HCT116 (cell line): ENCODE data around the gene SEPTIN8. TPM values are rescaled to one million over a fixed set of nuclear protein-coding genes. Genes with fewer than 3 reads are reported as not detected.

Experiments used
- ATAC-seq: fragments of 200-7000 bp; cut with Tn5 transposase; 2 replicates; pipeline ENCODE4 v1.9.1; 2020; ENCODE audit warnings: mild to moderate bottlenecking, moderate library complexity
- BruUV-seq: library from RNA; stranded (reverse); fragments of 400-500 nt; replicated peaks from 2 replicates; lab custom pipeline; 2021; lab: Mats Ljungman, UMichigan
- CTCF ChIA-PET: fragments of 300-600 bp; sonication (Branson Sonifier 250); formaldehyde crosslinking; loops from one replicate; lab custom pipeline; 2021; ENCODE audit warnings: antibody characterized with exemption; lab: Charles Lee
- POLR2A ChIA-PET: fragments of 300-600, 350-600 bp; sonication (Branson Sonifier 250); formaldehyde crosslinking; loops from one replicate; lab custom pipeline; 2021; ENCODE audit warnings: antibody characterized with exemption; lab: Charles Lee
- RAD21 ChIA-PET, 2 experiments: fragments of 300-600 bp; sonication (Branson Sonifier 250); formaldehyde crosslinking; loops; one replicate each; lab custom pipeline; 2023; ENCODE audit warnings: low total read pairs in 2 of 2; ENCODE audit not compliant: uncharacterized antibody in 2 of 2, unreplicated experiment in 2 of 2, low non-redundant PET in 1 of 2; lab: Charles Lee
- DNase-seq: peaks from one replicate; pipeline ENCODE4 v3.0.0-alpha.2; 2010; ENCODE audit warnings: low read depth, low spot score
- H2AFZ ChIP-seq: fragments of 200-600 bp; shearing (Covaris generic), sonication (generic); 2 replicates; pipeline ENCODE4 v1.6.1; 2017; ENCODE audit warnings: low read depth, mixed run types, mixed read lengths, antibody characterized with exemption, low read length; ENCODE audit not compliant: poor library complexity, severe bottlenecking
- H3K27ac ChIP-seq: 2 replicates; pipeline ENCODE4 v1.5.1; 2012; ENCODE audit warnings: low read depth, low read length
- H3K27me3 ChIP-seq: fragments of 200-600 bp; sonication (generic); 2 replicates; pipeline ENCODE4 v1.6.1; 2016; ENCODE audit warnings: mixed run types, low read length, mixed read lengths; ENCODE audit not compliant: insufficient read depth
- H3K36me3 ChIP-seq, 2 experiments: fragments of 200-500 bp in 1 of 2; fragments of 200-600 bp in 1 of 2; sonication (Bioruptor generic) in 1 of 2; sonication (generic) in 1 of 2; 2 replicates each; pipeline versions ENCODE4 v1.5.1 to v1.6.1; 2014 to 2016; ENCODE audit warnings: low read length in 2 of 2, inconsistent platforms in 1 of 2, mixed read lengths in 1 of 2, mixed run types in 1 of 2; ENCODE audit not compliant: insufficient read depth in 2 of 2, control insufficient read depth in 1 of 2
- H3K4me1 ChIP-seq, 2 experiments: fragments of 200-600 bp in 1 of 2; sonication (generic) in 1 of 2; 2 replicates each; pipeline versions ENCODE4 v1.5.1 to v1.6.1; 2012 to 2017; ENCODE audit warnings: low read length in 2 of 2, inconsistent platforms in 1 of 2, mild to moderate bottlenecking in 1 of 2, mixed read lengths in 1 of 2, mixed run types in 1 of 2, moderate library complexity in 1 of 2; ENCODE audit not compliant: insufficient read depth in 2 of 2, control insufficient read depth in 1 of 2
- H3K4me2 ChIP-seq: fragments of 200-600 bp; sonication (generic); 2 replicates; pipeline ENCODE4 v1.6.1; 2017; ENCODE audit warnings: mixed run types, low read length, mixed read lengths
- H3K4me3 ChIP-seq, 2 experiments: fragments of 200-600 bp in 1 of 2; sonication (generic) in 1 of 2; replicated peaks in 1 of 2; 2 replicates each; pipeline ENCODE4 v1.5.1; 2011 to 2016; ENCODE audit warnings: low read length in 2 of 2, control low read depth in 1 of 2, low read depth in 1 of 2, mild to moderate bottlenecking in 1 of 2, mixed read lengths in 1 of 2, mixed run types in 1 of 2
- H3K79me2 ChIP-seq: fragments of 200-600 bp; sonication (generic); 2 replicates; pipeline ENCODE4 v1.6.1; 2017; ENCODE audit warnings: mild to moderate bottlenecking, mixed run types, low read length, moderate library complexity, mixed read lengths; ENCODE audit not compliant: insufficient read depth
- H3K9ac ChIP-seq: fragments of 200-600 bp; sonication (generic); 2 replicates; pipeline ENCODE4 v1.6.1; 2016; ENCODE audit warnings: low read length, mixed read lengths
- H3K9me2 ChIP-seq: fragments of 200-600 bp; sonication (generic), shearing (Covaris generic); 2 replicates; pipeline ENCODE4 v1.6.1; 2017; ENCODE audit warnings: mixed run types, mild to moderate bottlenecking, moderate library complexity; ENCODE audit not compliant: insufficient read depth
- H3K9me3 ChIP-seq, 2 experiments: fragments of 200-500 bp in 1 of 2; fragments of 200-600 bp in 1 of 2; sonication (Bioruptor generic) in 1 of 2; sonication (generic) in 1 of 2; 2 replicates each; pipeline ENCODE4 v1.6.1; 2014 to 2017; ENCODE audit warnings: low read length in 2 of 2, mixed read lengths in 2 of 2, inconsistent platforms in 1 of 2, low read depth in 1 of 2, mild to moderate bottlenecking in 1 of 2, mixed run types in 1 of 2, moderate library complexity in 1 of 2; ENCODE audit not compliant: control insufficient read depth in 1 of 2, insufficient read depth in 1 of 2
- H4K20me1 ChIP-seq: fragments of 200-600 bp; sonication (generic), shearing (Covaris generic); 2 replicates; pipeline ENCODE4 v1.6.1; 2017; ENCODE audit warnings: mixed run types, mild to moderate bottlenecking, moderate library complexity; ENCODE audit not compliant: insufficient read depth
- CBX3 ChIP-seq: IDR thresholded peaks from 2 replicates; pipeline ENCODE4 v1.6.1; 2012; ENCODE audit warnings: low read depth
- ELF1 ChIP-seq: IDR thresholded peaks from 2 replicates; pipeline ENCODE4 v1.6.1; 2012; ENCODE audit warnings: low read depth, borderline replicate concordance
- EZH2 ChIP-seq: fragments of 200-600 bp; sonication (generic); IDR thresholded peaks from 2 replicates; pipeline ENCODE4 v1.6.1; 2017; ENCODE audit warnings: antibody characterized with exemption, mixed run types
- FOSL1 ChIP-seq: IDR thresholded peaks from 2 replicates; pipeline ENCODE4 v1.6.1; 2012; ENCODE audit warnings: low read depth
- JUND ChIP-seq: IDR thresholded peaks from 2 replicates; pipeline ENCODE4 v1.6.1; 2012
- POLR2A ChIP-seq: IDR thresholded peaks from 2 replicates; pipeline ENCODE4 v1.7.0; 2011; ENCODE audit warnings: borderline replicate concordance; ENCODE audit not compliant: insufficient read depth, insufficient read length; ENCODE audit errors: extremely low read depth
- POLR2AphosphoS5 ChIP-seq: IDR thresholded peaks from 2 replicates; pipeline ENCODE4 v1.6.1; 2011; ENCODE audit warnings: mild to moderate bottlenecking, low read depth, low read length, moderate library complexity
- RAD21 ChIP-seq: IDR thresholded peaks from 2 replicates; pipeline ENCODE4 v1.6.1; 2012; ENCODE audit warnings: low read depth, mild to moderate bottlenecking
- SIN3A ChIP-seq: IDR thresholded peaks from 2 replicates; pipeline ENCODE4 v1.6.1; 2012; ENCODE audit warnings: low read depth
- SRF ChIP-seq: IDR thresholded peaks from 2 replicates; pipeline ENCODE4 v1.6.1; 2012; ENCODE audit warnings: low read depth
- TCF7L2 ChIP-seq: IDR thresholded peaks from 2 replicates; pipeline ENCODE4 v1.7.0; 2011; ENCODE audit warnings: borderline replicate concordance, inconsistent platforms; ENCODE audit not compliant: insufficient read depth, insufficient read length; ENCODE audit errors: extremely low read depth
- YY1 ChIP-seq: IDR thresholded peaks from 2 replicates; pipeline ENCODE4 v1.6.1; 2011; ENCODE audit warnings: low read length, low read depth, moderate library complexity, mild to moderate bottlenecking; ENCODE audit not compliant: insufficient replicate concordance; ENCODE audit errors: extremely low read depth
- ZFX ChIP-seq: fragments of 450-650 bp; IDR thresholded peaks from 2 replicates; pipeline ENCODE4 v1.6.1; 2017
- intact Hi-C: fragments of 100-400 bp; cut with micrococcal nuclease; formaldehyde crosslinking; loops from 2 replicates; pipeline ENCODE4 v1.10.0; 2022
- total RNA-seq: library from RNA; stranded (reverse); gene quantifications from one replicate; pipeline ENCODE4 v1.2.1, GENCODE V29; 2021; ENCODE audit not compliant: unreplicated experiment
- TF ChIP-seq, protein P1 (sequence below): IDR thresholded peaks from 2 replicates; pipeline ENCODE4 v1.6.1; 2011; ENCODE audit warnings: mild to moderate bottlenecking, low read length, moderate library complexity; ENCODE audit not compliant: insufficient replicate concordance; ENCODE audit errors: extremely low read depth
- TF ChIP-seq, protein P2 (sequence below), 3 experiments: fragments of 200-600 bp in 1 of 3; sonication (generic) in 1 of 3; IDR thresholded peaks in 2 of 3; conservative IDR thresholded peaks in 1 of 3; 2 replicates each; pipeline ENCODE4 v1.5.1; 2012 to 2017; ENCODE audit warnings: low read depth in 2 of 3, low read length in 2 of 3, antibody characterized with exemption in 1 of 3, borderline replicate concordance in 1 of 3, control low read depth in 1 of 3, mild to moderate bottlenecking in 1 of 3, mixed read lengths in 1 of 3, mixed run types in 1 of 3, moderate library complexity in 1 of 3; ENCODE audit not compliant: insufficient read depth in 1 of 3

Gene SEPTIN8
- total RNA-seq, 1 experiment from 2014 or later, result 34.6 TPM

DNA sequence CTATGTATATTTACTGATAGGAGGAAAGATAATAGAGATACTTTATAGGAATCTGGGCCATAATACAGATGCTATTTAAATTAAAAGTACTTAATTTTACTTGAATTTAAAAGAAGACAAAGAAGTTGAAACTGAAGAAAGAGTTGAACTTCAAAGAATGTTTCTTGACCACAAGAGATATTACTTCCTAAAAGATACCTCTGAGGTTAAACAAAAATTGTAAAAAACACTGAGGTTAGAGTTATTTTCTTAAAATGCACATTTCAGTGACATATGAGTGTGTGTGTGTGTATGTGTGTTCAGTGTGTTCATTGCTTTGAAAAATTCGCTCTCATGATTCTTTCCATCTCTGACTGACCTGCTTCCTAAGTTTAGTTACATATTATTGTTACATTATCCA, 3.5 kb upstream of the SEPTIN8 start:
- POLR2A ChIA-PET, result no interaction called here
- TF ChIP-seq TCF7L2 (no peak), JUND (no peak), SIN3A (no peak), POLR2AphosphoS5 (no peak), SRF (no peak), EZH2 (no peak), ZFX (no peak), FOSL1 (no peak), CBX3 (no peak), ELF1 (no peak), RAD21 (no peak), YY1 (no peak), POLR2A (no peak)
- TF ChIP-seq, protein P1, sequence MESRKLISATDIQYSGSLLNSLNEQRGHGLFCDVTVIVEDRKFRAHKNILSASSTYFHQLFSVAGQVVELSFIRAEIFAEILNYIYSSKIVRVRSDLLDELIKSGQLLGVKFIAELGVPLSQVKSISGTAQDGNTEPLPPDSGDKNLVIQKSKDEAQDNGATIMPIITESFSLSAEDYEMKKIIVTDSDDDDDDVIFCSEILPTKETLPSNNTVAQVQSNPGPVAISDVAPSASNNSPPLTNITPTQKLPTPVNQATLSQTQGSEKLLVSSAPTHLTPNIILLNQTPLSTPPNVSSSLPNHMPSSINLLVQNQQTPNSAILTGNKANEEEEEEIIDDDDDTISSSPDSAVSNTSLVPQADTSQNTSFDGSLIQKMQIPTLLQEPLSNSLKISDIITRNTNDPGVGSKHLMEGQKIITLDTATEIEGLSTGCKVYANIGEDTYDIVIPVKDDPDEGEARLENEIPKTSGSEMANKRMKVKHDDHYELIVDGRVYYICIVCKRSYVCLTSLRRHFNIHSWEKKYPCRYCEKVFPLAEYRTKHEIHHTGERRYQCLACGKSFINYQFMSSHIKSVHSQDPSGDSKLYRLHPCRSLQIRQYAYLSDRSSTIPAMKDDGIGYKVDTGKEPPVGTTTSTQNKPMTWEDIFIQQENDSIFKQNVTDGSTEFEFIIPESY, result no peak
- TF ChIP-seq, protein P2, sequence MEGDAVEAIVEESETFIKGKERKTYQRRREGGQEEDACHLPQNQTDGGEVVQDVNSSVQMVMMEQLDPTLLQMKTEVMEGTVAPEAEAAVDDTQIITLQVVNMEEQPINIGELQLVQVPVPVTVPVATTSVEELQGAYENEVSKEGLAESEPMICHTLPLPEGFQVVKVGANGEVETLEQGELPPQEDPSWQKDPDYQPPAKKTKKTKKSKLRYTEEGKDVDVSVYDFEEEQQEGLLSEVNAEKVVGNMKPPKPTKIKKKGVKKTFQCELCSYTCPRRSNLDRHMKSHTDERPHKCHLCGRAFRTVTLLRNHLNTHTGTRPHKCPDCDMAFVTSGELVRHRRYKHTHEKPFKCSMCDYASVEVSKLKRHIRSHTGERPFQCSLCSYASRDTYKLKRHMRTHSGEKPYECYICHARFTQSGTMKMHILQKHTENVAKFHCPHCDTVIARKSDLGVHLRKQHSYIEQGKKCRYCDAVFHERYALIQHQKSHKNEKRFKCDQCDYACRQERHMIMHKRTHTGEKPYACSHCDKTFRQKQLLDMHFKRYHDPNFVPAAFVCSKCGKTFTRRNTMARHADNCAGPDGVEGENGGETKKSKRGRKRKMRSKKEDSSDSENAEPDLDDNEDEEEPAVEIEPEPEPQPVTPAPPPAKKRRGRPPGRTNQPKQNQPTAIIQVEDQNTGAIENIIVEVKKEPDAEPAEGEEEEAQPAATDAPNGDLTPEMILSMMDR (IDR thresholded peaks at IDR 0.05 in 2 of 3, conservative IDR thresholded peaks at IDR 0.05 in 1 of 3; ENCODE audit: borderline replicate concordance in 1 of 3, insufficient read depth in 1 of 3, low read depth in 2 of 3, low read length in 2 of 3), result no peak
- H3K27me3 ChIP-seq, result no peaks in the 10 kb centered on the region
- H2AFZ ChIP-seq, result peak overlapping the region; percentile 48
- no peak overlapping the region for H3K4me3 ChIP-seq
- no peaks in the 10 kb centered on the region for H3K9me3 ChIP-seq
- H3K36me3 ChIP-seq, result no peaks in the 10 kb centered on the region
- CTCF ChIA-PET, result no interaction called here
- H3K4me1 ChIP-seq, result peaks cover 4 to 22% of the 10 kb centered on the region in 2 experiments
- no TSS peak for BruUV-seq
- peaks cover 7% of the 10 kb centered on the region for H3K79me2 ChIP-seq
- no peaks in the 10 kb centered on the region for H4K20me1 ChIP-seq
- no peaks in the 10 kb centered on the region for H3K9me2 ChIP-seq
- no peak for ATAC-seq
- no peak overlapping the region for H3K4me2 ChIP-seq
- intact Hi-C loops, result no loop called here
- no peak overlapping the region for H3K9ac ChIP-seq
- RAD21 ChIA-PET, result no interaction called here
- no peak overlapping the region for H3K27ac ChIP-seq
- DNase-seq, result no peak
